Activated T-cell treated with anti-CD3 and anti-CD28 coated beads, Interleukin-2, amount 50 U/mL, for 48 hours (primary cell): Measurements from ENCODE around the gene CPZ.

ENCODE experiments used
- DNase-seq, 2 experiments: peaks; one replicate each; pipeline ENCODE4 v3.0.0-alpha.2; 2020

CPZ gene

DNA sequence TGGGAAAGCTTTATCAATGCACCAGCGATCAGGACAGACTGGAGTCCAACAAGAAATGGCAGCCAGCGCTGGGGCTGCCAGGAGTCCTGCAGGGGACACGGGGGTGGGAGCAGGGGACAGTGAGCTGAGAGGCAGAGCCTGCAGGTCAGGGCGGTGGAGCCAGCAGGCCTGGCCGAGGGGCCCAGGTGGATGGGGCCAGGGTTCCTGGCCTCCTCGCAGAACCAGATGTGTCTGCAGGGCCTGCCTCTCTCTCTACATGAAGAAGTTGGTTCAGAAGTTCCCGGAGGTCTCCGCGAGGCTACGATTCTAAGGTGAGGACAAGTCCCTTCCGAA lies 63.6 kb downstream of the CPZ start:
- DNase-seq: no peak

DNA sequence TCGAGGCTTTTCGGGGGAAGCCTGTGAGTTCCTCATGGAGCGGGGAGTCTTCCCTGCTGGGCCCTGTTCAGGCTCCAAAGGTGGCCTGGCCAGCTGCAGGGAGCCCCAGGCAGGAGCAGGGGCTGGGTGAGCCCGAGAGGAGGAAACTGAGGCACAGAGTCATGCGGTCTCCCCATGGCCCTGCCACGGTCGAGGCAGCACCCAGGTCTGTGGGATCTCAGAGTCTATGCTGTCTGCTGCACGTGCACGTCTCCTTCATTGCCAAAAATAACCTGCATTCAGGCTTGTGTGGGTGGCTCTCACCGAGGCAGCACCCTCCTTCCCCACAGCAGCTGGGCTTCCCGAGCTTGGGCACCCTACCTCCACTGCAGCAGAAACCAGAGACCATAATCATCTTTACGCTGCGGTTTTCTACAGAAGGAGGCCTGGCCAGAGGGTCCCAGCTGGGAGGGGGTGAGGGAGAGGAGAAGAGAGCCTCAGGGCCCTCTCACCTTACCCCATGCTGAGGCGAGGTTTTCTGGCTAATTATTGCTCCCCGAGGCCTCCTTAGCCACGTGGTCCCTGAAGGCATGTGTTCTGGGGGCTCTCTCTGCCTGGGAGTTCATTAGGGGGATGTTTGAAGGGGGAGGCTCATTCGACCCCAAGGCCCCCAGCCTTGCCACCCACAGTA lies 64.3 kb downstream of the CPZ start:
- no peak for DNase-seq

DNA sequence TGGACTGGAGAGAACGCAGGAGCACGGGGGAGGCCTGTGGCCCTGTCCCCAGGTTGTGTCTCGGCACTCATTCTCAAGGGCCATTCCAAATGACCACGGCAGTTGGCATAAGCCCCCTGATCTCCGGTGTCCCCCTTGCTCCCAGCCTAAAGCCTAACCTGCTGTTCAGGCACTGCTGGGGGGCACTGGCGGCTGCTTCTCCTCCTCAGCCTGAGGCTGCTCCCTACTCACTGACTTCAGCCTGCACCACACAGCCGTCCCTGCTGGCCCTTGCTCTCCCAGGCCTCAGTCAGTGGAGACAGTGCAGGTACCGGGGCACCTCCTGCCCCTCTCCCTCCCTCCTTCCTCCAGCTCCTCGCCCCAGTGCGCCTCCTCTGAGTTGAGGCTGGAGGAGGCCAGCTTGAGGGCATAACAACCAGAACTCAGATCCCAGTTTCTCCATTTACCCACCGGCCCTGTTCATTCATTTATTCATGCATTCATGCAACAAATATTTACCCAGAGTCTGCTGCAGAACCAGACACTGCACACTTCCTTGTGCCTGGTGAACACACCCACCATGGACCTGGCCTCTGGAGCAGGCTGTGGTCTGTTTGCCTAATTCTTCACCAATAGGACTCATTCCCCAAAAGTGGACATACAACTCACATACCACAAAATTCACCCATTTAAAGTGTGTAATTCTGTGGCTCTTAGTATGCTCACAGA lies 65.0 kb downstream of the CPZ start:
- DNase-seq: no peak

DNA sequence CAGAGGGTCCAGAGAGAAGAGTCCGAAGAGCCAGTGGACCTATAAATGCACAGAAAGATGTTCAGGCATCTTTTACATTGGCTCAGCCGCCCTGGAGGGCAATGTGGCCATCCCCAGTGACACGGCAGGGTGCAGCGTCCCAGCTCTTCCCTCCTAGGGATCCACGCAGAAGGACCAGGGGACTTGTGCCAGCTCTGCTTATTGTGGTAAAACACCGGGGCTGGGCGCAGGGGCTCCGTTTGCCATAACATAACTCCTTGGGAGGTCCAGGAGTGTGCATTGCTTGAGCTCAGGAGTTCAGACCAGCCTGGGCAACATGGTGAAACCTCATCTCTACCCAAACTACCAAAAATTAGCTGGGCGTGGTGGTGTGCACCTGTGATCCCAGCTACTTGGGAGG lies 70.2 kb downstream of the CPZ start:
- no peak for DNase-seq

DNA sequence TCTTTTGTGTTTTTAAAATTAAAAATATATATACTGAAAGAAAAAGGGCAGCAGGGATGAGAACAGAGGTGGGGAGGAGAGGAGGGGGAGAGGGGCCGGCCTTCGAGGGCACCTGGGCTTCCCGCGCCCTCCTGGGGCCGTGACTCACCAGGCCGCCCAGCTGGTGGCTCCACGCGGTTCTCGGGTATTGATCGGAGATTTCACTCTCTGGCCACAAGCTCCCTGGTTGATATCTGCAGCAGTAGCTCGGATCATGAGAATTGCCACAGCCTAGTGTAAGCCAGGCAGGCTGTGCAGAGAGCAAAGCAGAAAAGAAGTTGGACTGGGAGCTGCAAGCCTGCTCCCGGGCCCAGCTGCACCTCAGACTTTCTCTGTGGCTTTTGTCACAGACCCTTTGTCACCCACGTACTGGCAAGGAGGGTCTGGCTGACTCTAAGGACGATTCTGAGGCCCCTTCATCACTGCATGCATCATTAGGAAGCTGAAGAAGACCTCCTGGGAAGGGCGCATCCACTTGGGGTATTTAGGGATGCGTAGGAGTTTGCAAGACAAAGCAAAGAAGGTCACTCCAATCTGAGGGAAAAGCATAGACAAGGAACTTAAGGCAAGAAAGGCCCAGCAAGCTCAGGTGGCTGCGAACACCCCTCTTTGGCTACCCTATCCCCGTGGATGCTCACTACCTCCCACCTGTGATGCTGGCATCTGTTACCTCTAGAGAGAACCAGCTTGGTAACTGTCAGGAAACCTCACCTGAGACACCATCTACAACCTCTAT lies 71.7 kb downstream of the CPZ start:
- DNase-seq: no peak

DNA sequence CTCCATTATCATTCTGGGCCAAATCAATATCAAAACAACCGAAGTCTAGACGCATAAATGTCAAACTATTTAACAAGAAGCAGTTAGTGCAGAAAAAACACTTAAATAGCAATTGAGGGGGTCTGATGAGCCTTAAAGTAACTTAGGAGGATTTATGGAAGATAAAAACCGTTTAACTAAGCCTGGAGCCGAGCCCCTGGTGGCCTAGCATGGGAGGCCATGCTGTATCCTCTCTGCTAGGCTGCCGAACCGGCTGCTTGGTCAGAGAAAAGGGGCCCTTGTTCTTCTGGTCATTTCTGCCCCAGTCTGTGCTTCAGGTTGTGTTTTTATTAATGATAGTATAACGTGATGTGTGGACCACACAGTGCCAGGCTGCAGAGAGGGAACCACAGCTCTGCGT lies 72.4 kb downstream of the CPZ start:
- DNase-seq: no peak

DNA sequence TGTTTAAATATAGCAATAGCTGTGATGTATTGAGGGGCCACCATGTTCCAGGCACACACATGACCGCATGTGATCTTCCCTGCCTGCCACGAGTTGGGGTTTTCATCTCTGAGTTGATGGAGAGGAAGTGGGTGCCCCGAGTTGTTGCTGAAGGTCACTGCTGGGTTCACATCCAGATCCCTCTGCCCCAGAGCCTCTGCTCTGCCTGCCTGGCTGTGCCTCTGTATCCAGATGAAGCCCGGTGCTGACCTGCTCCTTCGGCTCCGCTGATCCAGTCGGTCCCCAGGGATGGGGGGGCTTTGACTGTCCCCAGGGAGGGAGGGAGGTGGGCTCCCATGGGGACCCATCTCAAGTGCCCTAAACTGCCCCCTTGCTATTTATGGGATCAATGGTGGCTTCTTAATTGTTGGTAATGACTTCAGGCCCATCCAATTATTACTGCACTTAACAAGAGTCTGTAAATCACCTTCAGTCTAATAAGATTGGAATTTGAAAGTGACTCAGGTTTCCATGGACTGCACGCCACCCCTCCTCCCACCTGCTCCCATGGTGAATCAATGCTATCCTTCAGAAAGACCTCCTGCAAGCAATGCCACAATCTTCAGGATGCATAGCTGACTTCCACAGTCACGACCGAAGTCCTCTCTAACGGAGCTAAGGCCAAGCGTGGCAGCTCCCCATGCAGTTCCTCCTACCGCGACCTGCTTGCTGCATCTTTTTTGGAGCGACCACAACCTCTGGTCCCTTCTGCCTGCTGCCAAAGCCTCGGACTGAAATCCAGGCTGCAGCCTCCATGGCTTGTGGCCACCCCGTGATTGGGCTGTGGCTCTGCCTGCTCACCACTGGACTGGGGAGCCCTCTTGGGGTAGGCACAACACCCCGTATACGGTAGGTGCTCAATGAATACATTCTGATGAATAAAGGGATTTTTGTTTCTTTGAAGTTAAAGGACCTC lies 73.1 kb downstream of the CPZ start:
- DNase-seq: no peak

DNA sequence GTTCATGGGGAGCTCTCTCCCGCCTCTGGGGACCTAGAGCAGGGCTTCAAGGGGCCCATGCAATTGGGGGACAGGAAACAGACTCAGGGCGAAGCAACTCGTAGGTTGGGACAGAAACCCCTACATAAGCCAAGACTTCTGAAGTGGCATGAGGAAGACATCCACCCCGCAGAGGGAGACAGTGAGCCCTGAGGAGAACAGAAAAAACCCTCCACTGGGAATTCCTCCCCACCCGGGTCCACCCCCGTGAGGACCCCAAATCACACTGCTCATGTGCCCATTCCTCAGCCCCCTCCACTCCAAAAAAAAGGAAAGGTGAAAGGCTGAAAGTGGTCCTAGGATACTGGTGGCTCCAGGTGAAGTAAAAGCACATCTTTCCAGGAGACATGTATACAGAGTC lies 74.0 kb downstream of the CPZ start:
- DNase-seq: no peak
